HG03175 (cell line): ENCODE measurements around the gene CACNG4.

Source experiments
- ATAC-seq: cut with Tn5 transposase; IDR thresholded peaks from one replicate; pipeline ENCODE4 v1.9.1; 2021; ENCODE audit warnings: mild to moderate bottlenecking, moderate library complexity; ENCODE audit not compliant: unreplicated experiment

Gene CACNG4

GRCh38 chr17:66983414-66984021 is 19.0 kb downstream of the CACNG4 start:
- no peak for ATAC-seq

DNA sequence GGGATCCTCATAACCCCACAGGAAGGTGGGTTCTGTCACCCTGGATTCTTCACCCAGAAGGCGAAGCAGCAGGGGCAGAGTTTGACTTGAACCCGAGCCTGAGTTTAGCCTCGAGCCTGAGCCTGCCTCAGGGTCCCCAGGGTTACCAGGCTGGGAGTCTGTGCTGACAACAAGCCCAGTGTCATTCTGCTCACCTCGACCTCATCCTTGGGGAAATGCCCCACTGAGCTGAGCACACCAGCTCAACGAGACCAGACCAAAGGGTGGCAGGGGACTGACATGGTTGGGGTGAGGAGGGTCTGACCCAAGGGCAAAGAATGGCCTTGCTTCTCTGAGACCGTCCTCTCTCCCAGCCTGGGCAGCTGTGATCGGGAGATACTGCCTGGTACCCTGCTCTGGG is 20.2 kb downstream of the CACNG4 start:
- no peak for ATAC-seq

- ATAC-seq: no peak
Observed at GRCh38 chr17:66985338-66986237, 21.1 kb downstream of the CACNG4 start.

DNA sequence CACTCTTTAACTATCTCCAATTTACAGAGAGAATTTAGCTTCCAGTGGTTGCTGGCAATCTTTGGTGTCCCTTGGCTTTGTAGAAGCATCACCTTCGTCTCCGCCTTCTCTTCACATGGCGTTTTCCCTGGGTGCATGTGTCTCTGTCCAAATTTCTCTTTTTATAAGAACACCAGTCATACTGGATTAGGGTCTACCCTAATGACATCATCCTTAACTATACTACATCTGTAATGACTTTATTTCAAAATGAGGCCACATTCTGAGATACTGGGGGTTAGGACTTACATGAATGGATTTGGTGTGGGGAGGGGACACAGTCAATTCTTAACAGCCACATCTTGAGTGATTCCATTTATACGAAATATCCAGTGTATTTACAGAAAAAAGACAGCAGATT is 22.2 kb downstream of the CACNG4 start:
- no peak for ATAC-seq

GRCh38 chr17:66987059-66987616 is 22.6 kb downstream of the CACNG4 start:
- no peak for ATAC-seq

DNA sequence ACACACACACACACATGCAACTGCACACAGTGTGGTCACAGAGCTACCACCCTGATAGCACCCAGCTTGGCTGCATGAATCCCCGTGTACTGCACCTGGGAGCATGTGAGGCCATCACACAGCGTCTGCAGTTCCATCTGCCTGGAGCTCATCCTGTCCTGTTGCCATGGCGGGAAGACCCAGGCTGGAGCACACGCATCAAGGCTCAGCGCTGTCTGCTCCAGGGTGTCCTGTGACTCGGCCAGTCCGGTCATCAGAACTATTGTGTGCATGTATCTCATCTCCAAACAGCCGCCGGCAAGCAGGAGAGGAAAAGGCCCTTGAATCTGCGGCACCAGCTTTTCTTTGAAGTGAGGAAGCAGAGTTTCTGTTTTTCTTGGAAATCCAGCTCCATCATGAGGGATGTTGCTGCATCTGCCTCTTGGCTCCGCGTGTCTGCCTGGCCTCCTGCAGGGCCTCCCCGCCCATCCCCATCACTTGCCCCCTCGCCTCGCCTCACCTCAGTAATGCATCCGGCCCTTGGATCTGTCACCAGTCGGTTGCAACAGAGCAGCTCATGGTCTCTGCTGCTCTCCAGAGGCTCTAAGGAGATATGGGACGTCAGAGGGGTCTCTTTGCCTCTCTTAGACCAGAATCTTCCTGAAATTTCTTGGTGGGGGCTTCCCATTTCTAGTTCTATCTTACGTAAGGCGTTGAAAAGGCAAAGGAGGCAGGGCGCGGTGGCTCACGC is 23.7 kb downstream of the CACNG4 start:
- no peak for ATAC-seq

DNA sequence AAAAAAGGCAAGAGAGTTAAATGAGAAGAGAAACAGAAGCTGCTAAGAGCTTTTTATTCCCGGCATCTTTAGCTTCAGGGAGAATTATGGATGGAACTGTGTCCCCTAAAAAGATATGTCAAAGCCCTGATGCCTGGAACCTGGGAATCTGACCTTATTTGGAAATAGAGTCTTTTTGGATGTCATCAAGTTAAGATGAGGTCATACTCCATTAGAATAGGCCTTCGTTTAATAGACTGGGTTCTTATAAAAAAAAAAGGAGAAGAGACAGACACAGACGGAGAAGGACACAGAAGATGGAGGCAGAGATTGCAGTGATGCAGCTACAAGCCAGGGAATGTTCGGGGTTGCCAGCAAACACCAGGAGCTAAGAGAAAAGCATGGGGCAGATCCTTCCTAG is 24.6 kb downstream of the CACNG4 start:
- no peak for ATAC-seq

DNA sequence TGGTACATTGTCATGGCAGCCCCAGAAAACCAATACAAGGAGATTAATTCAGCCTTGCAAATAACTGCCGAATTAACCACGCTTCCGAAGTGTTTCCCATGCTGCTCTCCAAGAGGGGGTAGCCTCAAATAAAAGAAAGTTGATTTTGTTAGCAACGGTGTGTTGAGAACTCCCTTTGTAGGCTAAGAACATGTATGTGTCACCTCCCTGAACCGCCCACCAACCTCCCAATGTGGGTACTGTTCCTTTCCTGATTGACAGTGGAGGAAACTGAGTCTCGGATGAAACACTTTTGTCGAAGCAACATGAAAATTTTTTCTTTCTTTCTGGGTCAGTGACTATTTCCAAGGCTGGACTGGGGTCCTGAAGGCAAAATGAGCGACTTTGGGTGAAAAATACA is 25.1 kb downstream of the CACNG4 start:
- no peak for ATAC-seq

DNA sequence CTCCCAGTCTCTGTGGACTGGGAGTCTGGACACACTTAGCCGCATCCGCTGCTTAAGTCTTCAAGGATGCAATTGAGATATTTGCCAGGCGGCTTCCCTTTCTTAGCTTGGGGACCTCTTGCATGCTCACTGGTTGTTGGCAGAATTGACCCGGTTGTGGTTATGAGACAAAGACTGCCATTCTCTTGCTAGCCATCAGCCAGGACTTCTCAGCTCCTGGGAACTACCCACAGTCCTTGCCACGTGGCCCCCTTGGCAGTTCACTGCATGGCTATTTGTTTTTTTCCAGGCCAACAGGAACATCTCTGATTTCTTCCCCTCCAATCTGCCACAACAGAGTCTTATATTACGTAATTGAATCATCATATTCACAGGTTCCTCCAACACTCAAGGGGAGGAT is 25.5 kb downstream of the CACNG4 start:
- no peak for ATAC-seq

DNA sequence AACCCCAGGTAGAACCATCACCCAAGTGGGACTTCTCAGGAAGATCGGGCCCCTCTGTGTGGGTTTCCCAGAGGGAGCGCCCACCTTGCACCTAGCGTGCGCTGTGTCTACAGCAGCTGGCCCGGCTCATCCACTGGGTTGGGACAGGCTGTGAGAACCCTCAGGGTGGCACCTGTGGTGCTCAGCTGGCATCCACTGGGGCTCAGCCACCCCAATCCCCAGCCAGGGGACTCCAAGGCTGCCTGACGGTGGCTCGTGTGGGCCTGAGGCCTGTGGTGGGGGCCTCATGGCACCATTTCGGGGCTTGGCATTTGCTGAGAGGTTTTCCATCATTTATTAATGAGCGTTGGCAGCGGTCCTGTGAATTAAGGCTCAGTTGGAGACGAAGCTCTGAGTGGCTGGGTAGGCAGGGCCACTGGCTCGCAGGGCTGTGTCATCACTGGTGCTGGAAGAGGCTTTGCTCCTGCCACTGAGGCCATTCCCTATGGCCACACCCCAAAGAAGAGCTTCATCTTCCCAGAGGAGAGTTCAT is 28.5 kb downstream of the CACNG4 start:
- no peak for ATAC-seq

DNA sequence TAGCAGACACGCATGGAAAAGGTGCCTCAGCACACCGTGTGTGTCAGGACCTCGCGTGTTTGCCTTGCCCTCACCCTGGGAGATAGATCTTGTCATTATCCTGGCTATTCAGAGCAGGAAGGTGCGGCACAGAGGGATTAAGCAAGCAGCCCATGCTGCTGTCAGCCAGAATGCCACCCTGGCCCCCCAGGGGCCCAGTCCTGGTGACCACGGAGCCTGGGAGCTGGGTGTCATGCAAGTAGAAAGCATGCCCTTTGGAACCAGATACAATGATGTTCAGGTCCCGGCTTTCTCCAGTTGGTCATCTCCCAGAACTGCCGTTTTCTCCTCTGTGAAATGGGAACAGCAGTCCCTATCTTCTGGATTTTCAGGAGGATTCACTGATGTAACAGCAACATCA is 29.9 kb downstream of the CACNG4 start:
- ATAC-seq: no peak

DNA sequence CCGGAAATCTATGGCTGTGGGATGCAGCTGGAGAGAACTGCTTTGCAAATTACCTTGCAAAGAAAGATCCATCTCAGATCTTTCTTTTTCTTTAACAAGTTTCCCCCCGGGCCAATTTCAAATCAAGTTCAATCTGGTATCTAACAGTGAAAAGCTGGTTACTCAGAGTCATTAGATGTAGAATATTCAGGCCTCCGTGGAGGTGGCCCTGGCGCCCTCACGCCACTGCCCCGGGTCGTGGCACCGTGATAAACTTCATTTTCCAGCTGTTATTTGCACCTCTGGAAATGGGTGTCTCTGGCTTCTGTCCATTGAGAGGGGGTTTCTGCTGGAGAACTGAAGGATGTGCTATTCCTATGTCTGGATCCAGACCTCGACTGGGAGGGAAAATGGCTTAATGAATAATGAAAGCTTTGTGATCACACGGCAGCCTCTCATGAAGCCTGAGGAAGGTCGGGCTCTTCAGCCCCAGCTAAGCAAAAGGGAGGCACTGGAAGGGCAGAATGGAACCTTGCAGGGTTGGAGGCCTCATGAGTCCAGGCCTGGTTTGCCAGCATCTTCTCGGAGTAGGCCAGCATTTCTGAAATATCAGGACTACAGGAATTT is 30.5 kb downstream of the CACNG4 start:
- ATAC-seq: no peak

- ATAC-seq: no peak
Observed at GRCh38 chr17:66995944-66996343, 31.4 kb downstream of the CACNG4 start.

- no peak for ATAC-seq
Observed at GRCh38 chr17:66996926-66997325, 32.4 kb downstream of the CACNG4 start.

- no peak for ATAC-seq
Observed at GRCh38 chr17:67003231-67003630, 38.7 kb downstream of the CACNG4 start.

DNA sequence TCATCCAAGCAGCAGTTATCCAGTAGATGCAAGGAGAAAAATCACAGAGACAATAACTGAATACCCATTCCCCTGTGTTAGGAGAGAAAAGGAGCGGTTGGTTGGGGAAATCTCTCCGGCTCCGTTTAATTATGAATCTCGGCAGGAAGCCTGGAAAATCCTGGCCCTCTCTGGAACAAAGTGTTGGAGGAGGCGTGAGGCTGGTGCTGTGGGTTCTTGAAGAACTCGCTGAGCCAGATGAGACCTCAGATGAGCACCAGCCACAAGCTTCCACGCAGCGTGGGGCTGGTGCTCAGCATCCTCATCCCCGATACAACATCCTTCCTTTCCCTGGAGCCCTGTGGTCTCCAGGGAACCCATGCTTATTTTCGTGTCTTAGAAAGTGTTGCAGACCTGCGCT is 39.7 kb downstream of the CACNG4 start:
- ATAC-seq: no peak

- ATAC-seq: no peak
Observed at GRCh38 chr17:67007266-67007665, 42.8 kb downstream of the CACNG4 start.

DNA sequence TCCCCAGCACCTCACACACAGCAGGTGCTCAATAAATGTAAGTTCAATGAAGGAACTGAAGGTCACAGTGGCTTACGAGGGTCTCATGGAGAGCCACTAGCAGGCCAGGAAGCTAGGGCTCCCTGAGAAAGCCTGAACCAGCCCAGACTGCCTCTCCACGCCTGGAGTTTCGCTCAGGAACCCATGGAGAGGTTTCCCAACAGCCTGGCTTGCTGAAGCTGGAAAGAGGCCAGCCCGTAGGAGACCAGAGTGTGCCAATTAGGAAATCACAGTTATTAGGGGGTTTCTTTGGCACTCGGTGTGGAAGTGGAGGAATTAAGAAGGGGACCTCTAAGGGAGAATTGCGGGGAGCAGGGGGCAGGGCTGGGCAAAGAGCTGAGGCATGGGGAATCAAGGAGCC is 43.6 kb downstream of the CACNG4 start:
- ATAC-seq: no peak

DNA sequence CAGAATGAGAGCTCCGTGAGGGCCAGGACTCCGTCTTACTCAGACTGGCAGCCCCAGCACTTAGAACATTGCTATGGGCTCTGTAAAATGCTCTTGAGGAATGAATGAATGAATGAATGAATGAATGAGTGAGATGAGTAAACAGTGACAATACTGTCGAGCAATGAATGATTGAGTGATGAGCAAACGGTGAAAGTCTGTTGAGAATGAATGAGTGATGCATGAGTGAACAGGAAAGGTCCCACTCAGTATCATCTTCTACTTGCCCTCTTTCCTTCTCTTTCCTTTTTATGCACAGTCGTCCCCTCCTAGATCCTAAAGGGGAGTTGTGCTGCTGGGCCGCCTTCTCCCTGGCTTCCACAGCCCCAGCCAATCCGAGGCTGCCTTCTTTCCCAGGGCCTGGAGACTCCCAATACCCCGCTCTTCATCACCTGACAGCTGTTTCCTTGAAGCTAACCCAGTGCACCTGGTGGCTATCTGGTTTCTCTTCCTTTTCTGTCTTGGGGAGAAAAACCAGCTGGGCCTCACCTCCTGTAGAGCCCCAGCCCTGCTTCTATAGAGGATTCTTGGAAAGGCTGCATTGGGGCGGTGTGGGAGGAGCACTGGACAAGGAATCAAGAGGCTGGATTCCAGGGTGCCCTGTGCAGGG is 47.1 kb downstream of the CACNG4 start:
- no peak for ATAC-seq

DNA sequence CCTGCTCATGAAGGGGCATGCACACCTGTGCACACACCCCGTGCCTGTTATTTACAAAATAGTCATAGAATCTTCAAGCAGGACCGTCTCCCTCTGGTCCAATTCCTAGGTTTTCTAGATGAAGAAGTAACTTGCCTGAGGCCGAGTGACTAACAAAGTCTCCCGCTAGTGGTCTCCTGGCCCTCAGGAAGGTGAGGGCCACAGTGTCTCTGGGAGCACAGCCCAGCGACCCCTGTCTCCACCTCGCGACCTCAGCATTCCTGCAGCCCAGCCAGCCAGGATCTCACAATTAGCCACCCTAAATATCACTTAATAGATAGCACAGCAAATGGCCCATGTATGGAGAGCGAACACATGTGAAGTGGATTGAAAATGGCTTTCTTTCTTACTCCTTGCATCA is 49.4 kb downstream of the CACNG4 start:
- ATAC-seq: no peak
